Ecto neural progenitor cell (in vitro differentiated cells): ENCODE measurements around the gene ZG16B.

Source experiments
- DNase-seq: peaks from one replicate; pipeline ENCODE4 v3.0.0-alpha.2; 2018; ENCODE audit warnings: low spot score

ZG16B gene

DNA sequence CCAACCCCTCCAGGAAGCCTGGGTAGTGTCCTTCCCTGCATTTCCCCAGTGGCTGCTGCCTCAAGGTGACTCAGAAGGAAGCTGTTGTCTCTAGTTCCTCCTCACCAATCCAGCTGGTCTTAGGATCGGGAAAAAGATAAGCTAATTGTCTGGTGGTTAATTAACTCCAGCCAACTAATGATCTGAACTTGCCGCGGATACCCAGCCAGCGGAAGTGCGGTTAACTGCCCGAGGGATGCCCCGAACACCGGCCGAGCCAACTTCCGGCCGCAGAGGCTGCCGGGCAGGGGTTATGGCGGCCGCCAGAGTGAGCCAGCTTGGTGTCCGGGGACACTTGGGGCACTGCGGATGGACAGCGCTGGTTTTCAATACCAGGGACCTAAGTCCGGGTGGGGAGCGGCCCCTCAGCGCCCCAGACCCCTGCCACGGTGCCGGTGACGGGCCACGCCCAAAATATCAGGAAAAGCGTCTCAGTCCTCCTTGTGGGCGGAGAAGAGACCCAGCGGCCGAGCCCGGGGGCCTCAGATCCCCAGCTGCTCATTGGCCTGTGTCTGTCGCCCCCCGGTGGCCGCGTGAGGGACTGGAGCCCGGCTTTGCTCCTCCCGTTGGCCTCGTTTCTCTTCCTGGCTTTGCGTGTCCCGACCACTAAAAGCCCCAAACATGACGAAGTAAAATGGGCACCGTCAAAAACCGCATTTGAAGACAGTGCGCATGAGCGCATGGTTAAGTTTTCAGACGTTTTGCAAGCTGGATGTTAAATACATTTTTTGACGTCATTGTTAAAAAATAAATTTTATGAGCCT, 38.1 kb downstream of the ZG16B start:
- peak; percentile 95 for DNase-seq

DNA sequence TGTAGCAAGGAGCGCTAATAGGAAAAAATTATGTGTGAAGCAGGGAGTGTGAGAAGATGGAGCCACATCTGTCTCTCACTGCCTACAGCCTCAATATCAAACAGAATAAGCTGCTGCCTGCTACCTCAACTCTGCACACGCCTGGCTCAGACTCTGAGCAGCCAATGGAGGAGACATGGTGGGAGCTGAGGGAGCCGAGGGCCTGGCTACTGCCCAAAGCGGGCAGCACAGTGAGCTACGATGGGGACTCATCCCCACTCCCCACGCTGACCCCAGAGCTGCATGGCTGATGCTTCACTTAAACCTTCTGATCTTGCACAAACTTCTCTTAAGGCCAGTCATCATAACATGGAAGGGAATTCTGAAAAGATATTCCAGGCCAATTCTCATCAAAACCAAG, 41.8 kb downstream of the ZG16B start:
- DNase-seq = no peak

DNA sequence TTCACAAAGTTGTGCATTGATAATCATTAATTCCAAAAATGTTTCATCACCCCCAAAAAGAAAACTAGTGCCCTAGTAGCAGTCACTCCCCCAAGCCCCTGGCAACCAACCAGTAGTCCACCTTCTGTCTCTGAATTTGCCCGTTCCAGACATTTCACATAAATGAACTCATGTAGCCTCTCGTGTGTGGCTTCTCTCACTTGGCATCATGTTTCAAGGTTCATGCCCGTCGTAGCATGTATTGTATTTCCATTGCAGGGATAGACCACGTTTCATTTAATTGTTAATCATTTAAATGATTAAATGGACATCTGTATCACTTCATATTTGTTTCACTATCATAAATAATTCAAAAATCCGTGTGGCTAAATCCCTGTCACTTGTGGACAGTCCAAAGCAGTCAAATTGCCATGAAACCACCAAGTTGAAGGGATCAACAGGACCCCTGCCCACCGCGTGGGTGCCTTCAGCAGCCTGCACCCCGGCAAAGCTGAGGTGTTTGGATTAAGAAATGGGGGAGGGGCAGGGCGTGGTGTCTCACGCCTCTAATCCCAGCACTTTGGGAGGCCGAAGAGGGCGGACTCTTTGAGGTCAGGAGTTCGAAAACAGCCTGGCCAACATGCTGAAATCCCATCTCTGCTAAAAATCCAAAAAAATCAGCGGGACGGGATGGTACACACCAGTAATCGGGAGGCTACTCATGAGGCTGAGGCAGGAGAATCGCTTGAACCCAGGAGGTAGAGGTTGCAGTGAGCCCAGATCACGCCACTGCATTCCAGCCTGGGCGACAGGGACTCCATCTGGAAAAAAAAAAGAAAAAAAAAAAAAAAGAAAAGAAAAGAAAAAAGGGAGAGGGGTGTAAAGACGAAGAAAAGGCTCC, 44.2 kb downstream of the ZG16B start:
- DNase-seq = no peak

DNA sequence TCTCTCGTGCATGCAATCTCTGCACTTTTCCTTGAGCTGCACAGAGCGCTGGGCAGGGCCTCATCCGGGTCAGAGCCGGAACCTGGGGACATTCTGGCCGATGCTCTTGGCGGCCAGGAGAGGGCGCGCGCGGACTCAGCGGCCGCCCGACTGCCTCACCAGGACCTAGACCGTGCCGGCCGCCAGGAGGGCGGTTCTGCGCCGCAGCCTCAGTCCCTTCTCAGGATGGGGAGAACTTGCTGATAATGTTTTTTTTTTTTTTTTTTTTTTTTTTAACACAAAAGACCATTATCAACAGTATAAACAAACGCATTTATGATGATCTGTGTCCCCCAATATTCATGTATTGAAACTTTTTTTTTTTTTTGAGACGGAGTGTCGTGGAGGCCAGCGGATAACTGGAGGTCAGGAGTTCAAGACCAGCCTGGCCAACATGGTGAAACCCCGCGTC, 44.8 kb downstream of the ZG16B start:
- DNase-seq = peak; percentile 82

DNA sequence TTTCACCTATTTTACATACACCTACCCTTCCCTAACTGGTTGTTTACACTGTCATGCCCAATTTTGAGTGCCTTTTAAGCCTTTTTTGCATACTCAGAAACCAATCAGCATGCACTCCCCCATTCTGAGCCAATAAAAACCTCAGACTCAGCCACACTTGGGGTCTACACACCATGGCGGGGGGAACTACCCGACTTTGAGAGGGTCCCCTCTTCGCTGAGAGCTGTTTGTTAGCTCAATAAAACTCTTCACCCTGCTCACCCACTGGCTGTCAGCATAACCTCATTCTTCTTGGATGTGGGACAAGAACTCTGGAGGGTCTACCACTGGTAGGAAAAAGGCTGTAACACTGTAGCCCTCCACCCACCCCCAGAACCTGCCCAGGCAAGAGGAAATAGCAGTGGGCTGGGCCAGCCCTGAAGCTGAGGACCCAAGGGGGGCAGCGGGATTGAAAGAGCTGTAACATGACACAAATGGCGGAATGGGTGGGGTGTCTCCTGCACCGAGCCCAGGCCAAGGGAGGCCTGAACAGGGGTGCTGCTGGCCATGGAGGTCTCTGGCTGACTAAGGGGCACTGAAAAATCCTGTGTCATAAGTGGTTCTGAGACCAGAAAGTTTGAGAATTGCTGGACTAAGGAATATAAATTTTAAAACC, 49.9 kb downstream of the ZG16B start:
- DNase-seq = no peak
